Caki2 (cell line): ENCODE data around the gene PITPNB. TPM values are rescaled to one million over a fixed set of nuclear protein-coding genes. Genes with fewer than 3 reads are reported as not detected.

ENCODE experiments used
- DNase-seq: peaks from one replicate; pipeline ENCODE4 v3.0.0-alpha.2; 2015; ENCODE audit warnings: low read depth
- in situ Hi-C: cut with HindIII; loops from 2 replicates; pipeline ENCODE4 v1.10.0; 2016; ENCODE audit warnings: low sequenced_read_pairs, low pct_unique_long_range_greater_than_20kb, mixed read lengths
- total RNA-seq: library from RNA; depleted of rRNA; stranded (reverse); fragments of >200 nt; shearing (Covaris generic); gene quantifications from 2 replicates; pipeline ENCODE4 v1.2.3, GENCODE V29; 2014; ENCODE audit warnings: low replicate concordance

PITPNB gene
- total RNA-seq, 1 experiment from 2014 or later: 8.6 TPM

- no peak for DNase-seq
- in situ Hi-C loops: no loop called here
These were observed 50.2 kb downstream of the PITPNB start for GRCh38 chr22:27868732-27869282.

- DNase-seq: no peak
- in situ Hi-C loops: no loop called here
These were observed 50.9 kb downstream of the PITPNB start for GRCh38 chr22:27867953-27868731.

- in situ Hi-C loops: no loop called here
- no peak for DNase-seq
These were observed 51.7 kb downstream of the PITPNB start for GRCh38 chr22:27867085-27867952.

- no peak for DNase-seq
- in situ Hi-C loops: no loop called here
These were observed 52.6 kb downstream of the PITPNB start for GRCh38 chr22:27866135-27867084.

- DNase-seq: no peak
- in situ Hi-C loops: no loop called here
These were observed 53.6 kb downstream of the PITPNB start for GRCh38 chr22:27865496-27865895.

- no peak for DNase-seq
- in situ Hi-C loops: no loop called here
These were observed 55.5 kb downstream of the PITPNB start for GRCh38 chr22:27863556-27863955.

- no peak for DNase-seq
- in situ Hi-C loops: no loop called here
These were observed 56.1 kb downstream of the PITPNB start for GRCh38 chr22:27863001-27863400.

GRCh38 chr22:27859336-27859735 is 59.7 kb downstream of the PITPNB start:
- DNase-seq: no peak
- in situ Hi-C loops: no loop called here

- DNase-seq: no peak
- in situ Hi-C loops: no loop called here
These were observed 60.4 kb downstream of the PITPNB start for GRCh38 chr22:27858626-27859025.

- no peak for DNase-seq
These were observed 61.6 kb downstream of the PITPNB start for GRCh38 chr22:27857443-27857842.

GRCh38 chr22:27856386-27856785 is 62.7 kb downstream of the PITPNB start:
- in situ Hi-C loops: no loop called here
- DNase-seq: no peak

More at GRCh38 chr22:27857443-27857842, 61.6 kb downstream of the PITPNB start:
- in situ Hi-C loops: no loop called here

GRCh38 chr22:27853424-27853823 is 65.6 kb downstream of the PITPNB start:
- in situ Hi-C loops: no loop called here
- no peak for DNase-seq

- no peak for DNase-seq
- in situ Hi-C loops: no loop called here
These were observed 66.9 kb downstream of the PITPNB start for GRCh38 chr22:27851974-27852746.

- DNase-seq: no peak
- in situ Hi-C loops: no loop called here
These were observed 69.0 kb downstream of the PITPNB start for GRCh38 chr22:27850000-27850521.

- no peak for DNase-seq
- in situ Hi-C loops: no loop called here
These were observed 71.1 kb downstream of the PITPNB start for GRCh38 chr22:27848005-27848404.

GRCh38 chr22:27846910-27847309 is 72.1 kb downstream of the PITPNB start:
- in situ Hi-C loops: no loop called here
- no peak for DNase-seq

- in situ Hi-C loops: no loop called here
These were observed 72.8 kb downstream of the PITPNB start for GRCh38 chr22:27846248-27846757.

More at GRCh38 chr22:27846248-27846757, 72.8 kb downstream of the PITPNB start:
- DNase-seq: no peak
